K562 (cell line): ENCODE measurements around the gene ADI1. TPM values are rescaled to one million over a fixed set of nuclear protein-coding genes. Genes with fewer than 3 reads are reported as not detected.

Source experiments
- CBX3 ChIP-seq, 2 experiments: IDR thresholded peaks; 1 replicate in 1 of 2; 2 replicates in 1 of 2; pipeline ENCODE4 v1.6.1; 2012; ENCODE audit warnings: inconsistent platforms in 2 of 2, low read length in 2 of 2, borderline replicate concordance in 1 of 2, control low read depth in 1 of 2
- MGA ChIP-seq: fragments of 450-650 bp; IDR thresholded peaks from 2 replicates; pipeline ENCODE4 v1.6.1; 2016; ENCODE audit warnings: mild to moderate bottlenecking, moderate library complexity
- polyA plus RNA-seq, 8 experiments: library from polyadenylated mRNA; depleted of rRNA in 4 of 8; stranded (reverse) in 5 of 8; unstranded in 3 of 8; fragments of >200 nt; fragmentation: Nextera tagmentation in 2 of 8; fragmentation: Illumina TruSeq in 1 of 8; extraction: Ambion mirVana in 2 of 8; extraction: Trizol in 1 of 8; gene quantifications; 2 replicates each; pipeline versions ENCODE4 v1.2.1 to v1.2.3, GENCODE V29; 2011 to 2014; ENCODE audit warnings: inconsistent platforms in 1 of 8, missing spikeins in 1 of 8
- total RNA-seq, 7 experiments: library from RNA; depleted of rRNA in 6 of 7; stranded (reverse); fragments of >200 nt in 6 of 7; fragmentation: Illumina TruSeq in 2 of 7; extraction: Trizol in 2 of 7; gene quantifications; 2 replicates each; pipeline versions ENCODE4 v1.2.1 to v1.2.3, GENCODE V29; 2011 to 2021; ENCODE audit warnings: low replicate concordance in 1 of 7

ADI1 gene
- total and polyA plus RNA-seq, 9 of the 15 experiments (the other 6 are each of a cell fraction or from before 2014, with no cell fraction given): 6.1 to 51.0 (median 27.1) TPM

DNA sequence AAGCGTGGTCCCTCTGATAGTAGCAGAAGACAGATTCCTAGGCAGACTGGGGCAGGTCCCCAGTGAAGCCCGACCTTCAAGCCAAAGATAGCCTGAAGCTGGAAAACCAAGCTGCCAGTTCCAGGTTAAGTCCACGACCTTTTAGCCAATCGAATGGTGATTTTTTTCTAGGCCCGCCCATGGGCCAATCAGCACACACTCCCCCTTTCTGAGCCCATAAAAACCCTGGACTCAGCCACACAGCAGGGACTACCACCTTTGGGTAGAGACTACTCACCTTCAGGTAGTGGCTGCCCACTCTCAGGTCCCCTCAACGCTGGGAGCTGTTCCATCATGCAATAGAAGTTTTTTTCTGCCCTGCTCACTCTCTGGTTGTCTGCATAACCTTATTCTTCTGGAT, 14.5 kb upstream of the ADI1 start (continued):
- TF ChIP-seq MGA: no peak
- TF ChIP-seq CBX3 (IDR thresholded peaks at IDR 0.05; ENCODE audit: borderline replicate concordance in 1 of 2, low read length in 2 of 2): peak in 1 of 2 experiments; percentile 57; a peak in 1 of 3 replicates
